Bone marrow (tissue), 2 donors: ENCODE data around the gene ZBTB8B.
"Not testable (repeated sequence)": the region's sequence is repeated elsewhere in the genome, so short reads cannot be mapped to it uniquely, and the experiment has no call there.

Source experiments
- DNase-seq, 2 donors: peaks; one replicate each; lab custom pipeline; 2025; lab: John Stamatoyannopoulos, UW

Gene ZBTB8B

DNA sequence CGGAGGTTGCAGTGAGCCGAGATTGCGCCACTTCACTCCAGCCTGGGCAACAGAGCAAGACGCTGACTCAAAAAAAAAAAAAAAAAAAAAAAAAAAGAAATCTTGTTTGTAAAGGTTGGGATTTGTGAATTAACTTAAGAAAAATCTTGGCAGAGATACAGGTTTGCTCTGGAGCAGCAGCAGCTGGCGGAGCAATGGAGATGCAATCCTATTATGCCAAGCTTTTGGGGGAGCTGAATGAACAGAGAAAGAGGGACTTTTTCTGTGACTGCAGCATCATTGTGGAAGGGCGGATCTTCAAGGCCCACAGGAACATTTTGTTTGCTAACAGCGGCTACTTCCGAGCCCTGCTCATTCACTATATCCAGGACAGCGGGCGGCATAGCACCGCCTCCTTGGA is 5.6 kb downstream of the ZBTB8B start:
- DNase-seq, result no peak

DNA sequence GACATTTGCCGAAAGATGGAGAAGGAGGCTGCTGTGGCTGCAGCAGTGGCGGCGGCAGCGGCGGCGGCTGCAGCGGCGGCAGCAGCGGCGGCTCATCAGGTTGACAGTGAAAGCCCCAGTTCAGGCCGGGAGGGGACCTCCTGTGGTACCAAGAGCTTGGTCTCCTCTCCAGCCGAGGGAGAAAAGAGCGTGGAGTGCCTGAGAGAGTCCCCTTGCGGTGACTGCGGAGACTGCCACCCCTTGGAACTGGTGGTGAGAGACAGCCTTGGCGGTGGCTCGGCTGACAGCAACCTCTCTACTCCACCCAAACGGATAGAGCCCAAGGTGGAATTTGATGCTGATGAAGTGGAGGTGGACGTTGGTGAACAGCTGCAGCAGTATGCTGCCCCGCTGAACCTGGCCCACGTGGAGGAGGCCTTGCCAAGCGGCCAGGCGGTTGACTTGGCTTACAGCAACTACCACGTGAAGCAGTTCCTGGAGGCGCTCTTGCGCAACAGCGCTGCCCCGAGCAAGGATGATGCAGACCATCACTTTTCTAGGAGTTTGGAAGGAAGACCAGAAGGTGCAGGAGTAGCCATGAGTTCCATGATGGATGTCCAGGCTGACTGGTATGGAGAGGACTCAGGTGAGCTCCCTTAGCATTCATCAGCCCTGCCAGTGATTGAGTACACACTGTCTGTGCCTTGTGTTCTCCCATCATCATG is 6.3 kb downstream of the ZBTB8B start:
- no peak for DNase-seq

DNA sequence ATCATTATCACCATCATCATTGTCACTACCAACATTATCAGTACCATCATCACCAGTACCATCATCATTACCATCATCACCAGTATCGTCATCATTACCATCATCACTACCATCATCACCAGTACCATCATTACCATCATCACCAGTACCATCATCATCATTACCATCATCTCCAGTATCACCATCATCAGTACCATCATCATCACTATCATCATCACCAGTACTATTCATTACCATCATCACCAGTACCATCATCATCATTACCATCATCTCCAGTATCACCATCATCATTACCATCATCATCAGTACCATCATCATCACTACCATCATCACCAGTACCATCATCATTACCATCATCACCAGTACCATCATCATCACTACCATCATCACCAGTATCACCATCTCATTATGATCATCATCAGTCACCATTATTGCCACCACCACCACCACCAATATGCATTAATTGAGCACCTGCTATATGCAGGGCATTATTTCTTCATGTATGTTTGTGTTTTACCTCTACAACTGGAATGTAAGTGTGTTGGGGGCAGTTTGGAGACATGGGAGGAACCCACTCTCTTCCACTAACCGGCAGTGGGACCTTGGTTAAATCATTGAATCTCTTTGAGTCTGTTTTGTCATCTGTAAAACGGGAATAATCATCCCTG is 7.0 kb downstream of the ZBTB8B start:
- no peak for DNase-seq

DNA sequence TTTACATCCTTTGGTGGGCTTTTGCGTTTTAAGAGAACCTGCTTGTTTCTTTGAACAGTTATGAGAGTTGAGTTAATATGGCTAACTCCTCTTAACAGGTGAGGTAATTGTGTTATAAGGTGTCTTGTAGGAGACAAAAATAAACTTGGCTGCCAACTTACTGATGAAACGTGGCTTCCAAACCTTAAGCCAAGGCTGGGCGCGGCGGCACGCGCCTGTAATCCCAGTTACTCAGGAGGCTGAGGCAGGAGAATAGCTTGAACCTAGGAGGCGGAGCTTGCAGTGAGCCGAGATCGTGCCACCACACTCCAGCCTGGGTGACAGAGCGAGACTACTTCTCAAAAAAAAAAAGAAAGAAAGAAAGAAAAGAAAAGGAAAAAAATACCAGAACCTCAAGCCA is 8.1 kb downstream of the ZBTB8B start:
- not testable (repeated sequence) for DNase-seq

DNA sequence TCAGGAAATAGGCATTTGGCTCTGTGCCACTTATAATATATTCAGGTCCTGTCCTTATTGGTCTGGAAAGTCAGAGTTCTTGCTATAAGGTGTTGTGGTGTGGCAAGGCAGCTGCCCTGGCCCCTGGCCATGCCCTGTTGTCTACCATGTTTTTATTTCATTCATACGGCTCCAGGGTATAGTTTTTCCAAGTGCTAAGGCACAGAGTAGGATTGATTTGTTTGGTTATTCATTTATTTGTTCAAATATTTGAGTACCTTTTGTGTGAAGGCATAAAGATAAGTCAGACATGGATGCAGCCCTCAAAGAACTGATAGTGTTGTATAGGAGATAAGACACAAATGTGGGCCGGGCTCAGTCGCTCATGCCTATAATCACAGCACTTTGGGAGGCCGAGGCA is 10.1 kb downstream of the ZBTB8B start:
- DNase-seq, result no peak

DNA sequence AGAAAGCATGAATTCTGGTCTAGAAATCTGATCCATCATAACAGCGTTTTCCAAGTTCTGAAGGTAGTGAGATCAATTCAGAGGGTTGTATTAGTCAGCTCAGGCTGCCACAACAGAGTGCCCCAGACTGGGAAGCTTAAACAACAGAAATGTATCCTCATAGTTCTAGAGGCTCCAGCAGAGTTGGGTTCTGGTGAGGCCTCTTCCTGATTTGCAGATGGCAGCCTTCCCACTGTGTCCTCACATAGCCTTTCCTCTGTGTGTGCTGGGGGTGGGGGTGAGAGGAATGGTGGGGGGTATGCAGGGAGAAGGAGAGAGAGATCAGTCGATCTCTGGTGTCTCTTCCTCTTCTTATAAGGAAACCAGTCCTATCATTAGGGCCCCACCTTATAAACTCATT is 15.1 kb downstream of the ZBTB8B start:
- no peak for DNase-seq

DNA sequence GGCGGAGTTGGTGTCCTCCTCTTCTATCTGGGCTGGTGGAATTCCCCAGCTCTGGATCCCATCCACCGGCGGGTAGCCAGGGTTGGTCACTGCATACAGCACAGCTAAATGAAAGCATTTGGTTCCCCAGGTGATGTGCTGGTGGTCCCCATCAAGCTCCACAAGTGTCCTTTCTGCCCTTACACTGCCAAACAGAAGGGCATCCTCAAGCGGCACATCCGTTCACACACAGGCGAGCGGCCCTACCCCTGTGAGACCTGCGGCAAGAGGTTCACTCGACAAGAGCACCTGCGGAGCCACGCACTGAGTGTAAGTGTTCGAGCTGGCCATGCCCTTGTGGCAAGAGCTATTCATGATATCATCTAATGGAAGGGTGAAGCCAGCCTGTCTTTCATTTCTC is 15.9 kb downstream of the ZBTB8B start:
- DNase-seq, result no peak

DNA sequence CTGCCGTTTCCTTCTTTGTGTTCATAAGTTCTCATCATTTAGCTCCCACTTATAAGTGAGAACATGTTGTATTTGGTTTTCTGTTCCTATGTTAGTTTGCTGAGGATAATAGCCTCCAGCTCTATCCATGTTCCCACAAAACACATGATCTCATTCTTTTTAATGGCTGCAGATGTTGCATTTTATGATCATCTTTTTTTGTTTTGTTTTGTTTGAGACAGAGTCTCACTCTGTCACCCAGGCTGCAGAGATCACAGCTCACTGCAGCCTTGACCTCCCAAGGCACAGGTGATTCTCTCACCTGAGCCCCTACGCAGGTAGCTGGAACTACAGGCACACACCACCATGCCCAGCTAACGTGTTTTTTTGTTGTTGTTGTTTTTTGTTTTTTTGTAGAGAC is 16.9 kb downstream of the ZBTB8B start:
- DNase-seq, result not testable (repeated sequence)

- no peak for DNase-seq
Measured at GRCh38 chr1:32485554-32486255, 20.8 kb downstream of the ZBTB8B start.

GRCh38 chr1:32486463-32487113 is 21.7 kb downstream of the ZBTB8B start:
- no peak for DNase-seq

- DNase-seq, result no peak
Measured at GRCh38 chr1:32487182-32487581, 22.3 kb downstream of the ZBTB8B start.

- DNase-seq, result no peak
Measured at GRCh38 chr1:32489774-32490454, 25.0 kb downstream of the ZBTB8B start.

DNA sequence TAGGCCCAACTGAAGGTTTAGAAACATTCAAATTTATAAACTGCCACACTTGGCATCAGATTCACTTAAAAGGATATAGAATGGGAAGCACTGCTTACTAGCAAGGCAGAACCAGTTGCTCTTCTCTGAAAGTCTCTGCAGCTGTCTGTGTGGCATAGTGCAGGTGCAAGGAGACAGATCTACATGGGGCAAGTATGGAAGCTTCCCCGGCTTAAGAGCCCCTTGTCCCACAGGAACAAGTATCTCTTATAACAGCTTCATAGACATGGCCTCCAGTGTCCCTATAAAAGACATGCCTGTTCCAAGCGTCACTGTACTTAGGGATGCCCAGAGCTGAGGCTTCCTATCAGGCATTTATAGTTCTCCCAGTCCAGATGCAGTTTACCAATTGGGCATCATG is 26.5 kb downstream of the ZBTB8B start:
- DNase-seq, result no peak

DNA sequence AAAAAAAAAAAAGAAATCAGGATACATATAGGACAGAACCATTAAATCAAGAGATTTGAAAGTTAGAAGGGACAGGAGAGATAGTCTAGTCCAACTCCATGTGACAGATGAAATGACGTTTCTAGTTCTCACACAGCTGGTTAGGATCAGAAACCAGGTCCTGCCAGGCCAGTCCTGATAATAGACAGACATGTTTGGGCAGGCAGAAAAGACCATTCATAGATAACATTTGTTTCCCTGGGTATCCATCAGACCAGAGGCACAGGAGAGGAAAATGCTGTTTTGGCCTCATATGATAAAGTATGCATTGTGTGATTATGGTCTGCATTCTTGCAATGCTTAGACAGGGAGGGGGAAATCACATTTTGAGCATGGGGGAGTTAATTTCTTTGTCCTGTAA is 29.3 kb downstream of the ZBTB8B start:
- DNase-seq, result no peak

DNA sequence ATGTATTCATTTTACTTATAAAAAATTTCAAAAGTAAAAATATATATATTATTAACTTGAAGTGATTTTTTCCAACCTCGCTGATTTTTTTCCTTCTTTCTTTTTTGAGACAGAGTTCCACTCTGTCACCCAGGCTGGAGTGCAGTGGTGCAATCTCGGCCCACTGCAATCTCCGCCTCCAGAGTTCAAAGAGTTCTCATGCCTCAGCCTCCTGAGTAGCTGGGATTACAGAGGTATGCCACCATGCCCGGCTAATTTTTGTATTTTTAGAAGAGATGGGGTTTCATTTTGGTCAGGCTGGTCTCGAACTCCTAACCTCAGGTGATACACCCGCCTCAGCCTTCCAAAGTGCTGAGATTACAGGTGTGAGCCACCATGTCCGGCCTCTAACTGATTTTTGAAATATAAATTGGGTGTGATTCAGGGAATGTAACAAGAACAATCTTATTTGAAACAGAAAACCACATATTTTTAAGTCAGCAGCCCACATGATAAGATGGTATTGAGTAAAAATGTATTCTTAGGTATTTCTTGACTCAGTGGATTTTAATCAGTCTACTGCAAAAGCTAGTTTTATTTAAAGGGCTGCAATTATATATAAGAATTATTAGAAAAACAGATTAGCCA is 30.0 kb downstream of the ZBTB8B start:
- no peak for DNase-seq

DNA sequence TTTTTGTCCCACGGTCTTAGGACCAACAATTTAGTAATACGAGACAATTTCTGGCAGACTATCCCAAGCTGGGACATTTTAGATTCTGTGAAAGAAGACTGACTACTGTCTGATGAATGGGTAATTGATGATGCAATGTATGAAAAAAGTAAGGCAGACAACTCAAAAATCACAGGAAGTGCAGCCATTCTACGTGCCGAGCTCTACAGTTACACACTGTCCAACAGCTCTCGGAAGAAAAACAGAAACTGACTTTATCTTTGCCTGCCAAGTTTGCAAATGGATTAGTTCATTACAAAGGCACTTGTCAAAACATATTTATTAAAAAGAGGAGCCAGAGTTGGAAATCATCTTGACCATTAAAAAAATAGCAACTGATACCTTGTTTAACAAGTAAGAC is 31.3 kb downstream of the ZBTB8B start:
- no peak for DNase-seq

GRCh38 chr1:32498751-32499150 is 33.9 kb downstream of the ZBTB8B start:
- no peak for DNase-seq

GRCh38 chr1:32500387-32501209 is 35.7 kb downstream of the ZBTB8B start:
- peak; percentile 38 to 60 for DNase-seq

- DNase-seq, result no peak
Measured at GRCh38 chr1:32501865-32502264, 37.0 kb downstream of the ZBTB8B start.

- DNase-seq, result no peak
Measured at GRCh38 chr1:32503153-32503552, 38.3 kb downstream of the ZBTB8B start.

- DNase-seq, result no peak
Measured at GRCh38 chr1:32507021-32507420, 42.1 kb downstream of the ZBTB8B start.
